ENCODE measurements around the gene ADAM19. TPM values are rescaled to one million over a fixed set of nuclear protein-coding genes. Genes with fewer than 3 reads are reported as not detected.

Gene ADAM19
- total RNA-seq, 1 donor from 2014 or later = 64.5 TPM

DNA sequence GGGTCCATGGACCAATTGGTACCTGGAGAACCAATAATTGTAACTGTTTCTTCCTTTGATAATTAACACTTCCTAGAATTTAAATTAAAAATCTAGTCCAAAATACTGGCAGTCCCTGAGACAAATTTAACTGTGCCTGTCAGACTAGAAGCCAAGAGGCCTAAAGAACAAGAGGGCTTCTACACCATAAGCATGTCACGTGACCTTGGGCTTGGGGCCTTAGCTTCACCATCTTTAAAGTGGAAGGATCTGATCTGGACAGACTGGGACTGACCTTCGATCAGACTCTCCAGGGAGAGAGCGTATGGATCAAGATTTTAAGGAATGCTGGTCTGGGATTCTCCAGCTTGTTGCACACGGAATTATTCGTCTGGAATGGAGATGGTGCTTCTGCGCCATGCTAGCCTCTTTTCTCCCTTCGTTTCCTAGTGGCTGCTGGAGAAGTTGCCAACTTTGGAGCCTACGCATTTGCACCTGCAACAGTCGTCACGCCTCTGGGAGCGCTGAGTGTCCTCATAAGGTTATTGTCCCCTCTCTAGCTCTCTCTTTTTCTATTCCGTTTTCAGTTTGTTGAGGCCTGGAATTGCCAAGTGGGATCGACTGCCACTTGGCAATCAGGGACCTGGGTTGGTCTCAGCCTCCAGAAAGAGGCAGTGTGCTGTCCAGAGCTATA is 107.1 kb downstream of the ADAM19 start:
- no peak overlapping the region for H3K4me3 Mint-ChIP-seq (ENCODE audit: unreplicated experiment)
- peaks cover 5% of the 10 kb centered on the region for H3K36me3 Mint-ChIP-seq (ENCODE audit: unreplicated experiment)

DNA sequence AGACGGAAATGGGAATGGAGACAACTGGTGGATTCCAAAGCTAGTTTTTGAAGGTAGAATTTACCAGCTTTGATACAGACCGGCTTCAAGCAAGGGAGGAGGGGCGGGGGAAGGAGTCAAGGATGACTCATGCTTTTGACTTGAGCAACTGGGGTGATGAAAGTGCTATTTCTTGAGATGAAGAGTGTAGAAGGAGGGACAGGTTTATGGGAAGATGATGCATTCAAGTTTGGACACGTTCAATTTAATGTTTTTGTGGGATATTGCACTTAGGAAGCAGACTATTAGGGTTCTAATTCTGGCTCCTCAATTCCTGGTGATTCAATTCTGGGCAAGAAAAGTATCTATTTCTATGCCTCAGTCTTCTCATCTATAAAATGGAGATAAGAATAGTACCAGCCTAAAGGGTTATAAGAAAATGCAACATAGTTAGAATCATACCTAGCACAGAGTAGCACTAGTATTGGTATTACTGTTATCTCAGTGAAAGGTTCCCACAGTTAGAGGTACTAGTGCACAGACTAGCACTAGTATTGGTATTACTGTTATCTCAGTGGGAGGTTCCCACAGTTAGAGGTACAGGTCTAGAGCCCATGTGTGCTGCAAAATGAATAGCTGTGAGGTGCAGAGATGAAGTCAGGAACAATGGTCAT is 110.9 kb downstream of the ADAM19 start:
- no peak for DNase-seq (ENCODE audit: extremely low spot score, unreplicated experiment)
- Mint-ChIP-seq H3K36me3 (ENCODE audit: unreplicated experiment) (no peaks in the 10 kb centered on the region), H3K4me1 (ENCODE audit: unreplicated experiment) (peaks cover 28% of the 10 kb centered on the region), H3K9me3 (ENCODE audit: unreplicated experiment) (no peaks in the 10 kb centered on the region), H3K27ac (ENCODE audit: unreplicated experiment) (peak overlapping the region; percentile 11), H3K4me3 (ENCODE audit: unreplicated experiment) (no peak overlapping the region), H3K27me3 (ENCODE audit: unreplicated experiment) (no peaks in the 10 kb centered on the region)
- TF ChIP-seq, protein P1, sequence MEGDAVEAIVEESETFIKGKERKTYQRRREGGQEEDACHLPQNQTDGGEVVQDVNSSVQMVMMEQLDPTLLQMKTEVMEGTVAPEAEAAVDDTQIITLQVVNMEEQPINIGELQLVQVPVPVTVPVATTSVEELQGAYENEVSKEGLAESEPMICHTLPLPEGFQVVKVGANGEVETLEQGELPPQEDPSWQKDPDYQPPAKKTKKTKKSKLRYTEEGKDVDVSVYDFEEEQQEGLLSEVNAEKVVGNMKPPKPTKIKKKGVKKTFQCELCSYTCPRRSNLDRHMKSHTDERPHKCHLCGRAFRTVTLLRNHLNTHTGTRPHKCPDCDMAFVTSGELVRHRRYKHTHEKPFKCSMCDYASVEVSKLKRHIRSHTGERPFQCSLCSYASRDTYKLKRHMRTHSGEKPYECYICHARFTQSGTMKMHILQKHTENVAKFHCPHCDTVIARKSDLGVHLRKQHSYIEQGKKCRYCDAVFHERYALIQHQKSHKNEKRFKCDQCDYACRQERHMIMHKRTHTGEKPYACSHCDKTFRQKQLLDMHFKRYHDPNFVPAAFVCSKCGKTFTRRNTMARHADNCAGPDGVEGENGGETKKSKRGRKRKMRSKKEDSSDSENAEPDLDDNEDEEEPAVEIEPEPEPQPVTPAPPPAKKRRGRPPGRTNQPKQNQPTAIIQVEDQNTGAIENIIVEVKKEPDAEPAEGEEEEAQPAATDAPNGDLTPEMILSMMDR (IDR thresholded peaks at IDR 0.05) = no peak

More for the DNA sequence above, 107.1 kb downstream of the ADAM19 start:
- peaks cover 32% of the 10 kb centered on the region for H3K4me1 Mint-ChIP-seq (ENCODE audit: unreplicated experiment)
- H3K27ac Mint-ChIP-seq (ENCODE audit: unreplicated experiment) = no peak overlapping the region
- TF ChIP-seq, protein P1 (IDR thresholded peaks at IDR 0.05) = no peak
- no peaks in the 10 kb centered on the region for H3K9me3 Mint-ChIP-seq (ENCODE audit: unreplicated experiment)
- no peaks in the 10 kb centered on the region for H3K27me3 Mint-ChIP-seq (ENCODE audit: unreplicated experiment)
- no peak for DNase-seq (ENCODE audit: extremely low spot score, unreplicated experiment)

DNA sequence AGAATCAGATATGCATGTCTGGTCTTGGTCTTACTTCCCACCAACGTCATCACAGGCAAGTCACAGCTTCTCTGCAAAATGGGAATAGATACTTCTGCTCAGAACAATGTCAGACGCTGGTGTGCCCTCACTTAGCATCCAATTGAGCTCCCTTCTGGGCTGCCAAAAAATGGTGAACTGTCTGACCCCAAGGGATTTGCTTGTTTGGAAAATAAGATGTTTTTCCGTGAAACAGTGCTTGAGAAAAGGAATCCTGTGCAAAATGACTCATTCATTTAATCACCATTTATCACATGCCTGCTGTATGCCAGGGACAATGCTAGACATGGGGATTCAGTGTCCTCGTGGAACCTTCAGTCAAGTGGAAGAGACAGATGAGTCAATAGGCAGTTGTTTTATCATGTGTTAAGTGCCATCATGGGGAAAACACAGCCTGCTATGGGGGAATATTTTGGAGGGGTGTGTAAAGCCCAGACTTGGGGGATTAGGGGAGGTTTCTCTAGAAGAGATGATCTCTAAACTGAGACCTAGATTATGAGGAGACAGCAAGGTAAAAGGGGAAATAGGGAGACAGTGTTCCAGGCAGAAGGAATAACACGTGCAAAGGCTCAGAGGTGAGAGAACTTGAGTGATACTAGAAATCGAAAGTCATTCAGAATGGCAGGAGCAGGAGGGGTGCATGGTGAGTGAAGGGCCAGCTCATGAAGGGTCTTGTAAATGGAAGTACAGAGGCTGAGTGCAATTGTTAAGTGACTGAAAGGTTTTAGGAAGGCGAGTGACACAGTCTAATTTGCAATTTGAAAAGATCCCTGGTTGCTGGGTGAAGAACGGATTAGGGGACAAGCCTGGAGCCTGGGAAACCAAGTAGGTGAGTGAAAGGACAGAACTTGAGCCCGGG is 111.7 kb downstream of the ADAM19 start:
- DNase-seq (ENCODE audit: extremely low spot score, unreplicated experiment) = no peak
- peaks cover 32% of the 10 kb centered on the region for H3K4me1 Mint-ChIP-seq (ENCODE audit: unreplicated experiment)
- H3K9me3 Mint-ChIP-seq (ENCODE audit: unreplicated experiment) = no peaks in the 10 kb centered on the region
- H3K4me3 Mint-ChIP-seq (ENCODE audit: unreplicated experiment) = no peak overlapping the region
- no peaks in the 10 kb centered on the region for H3K27me3 Mint-ChIP-seq (ENCODE audit: unreplicated experiment)
- no peaks in the 10 kb centered on the region for H3K36me3 Mint-ChIP-seq (ENCODE audit: unreplicated experiment)
- TF ChIP-seq, protein P1 (IDR thresholded peaks at IDR 0.05) = no peak
- peak overlapping the region; percentile 11 for H3K27ac Mint-ChIP-seq (ENCODE audit: unreplicated experiment)

DNA sequence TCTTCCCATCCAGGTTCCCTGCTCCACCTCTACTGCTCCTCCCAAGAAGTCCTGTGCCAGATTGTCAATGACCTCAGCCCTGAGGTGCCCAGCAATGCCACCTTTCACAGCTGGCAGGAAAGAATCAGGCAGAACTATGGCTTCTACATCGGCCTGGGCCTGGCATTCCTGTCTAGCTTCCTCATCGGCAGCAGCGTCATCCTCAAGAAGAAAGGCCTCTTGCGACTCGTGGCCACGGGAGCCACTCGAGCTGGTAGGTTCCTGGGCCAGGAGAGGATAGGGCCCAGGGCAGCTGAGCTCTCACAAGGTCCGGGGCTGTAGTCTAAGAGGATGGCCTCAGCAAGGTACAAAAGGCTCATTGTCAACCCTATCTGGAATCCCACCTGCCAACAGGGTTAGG is 112.5 kb downstream of the ADAM19 start:
- no peak overlapping the region for H3K27ac Mint-ChIP-seq (ENCODE audit: unreplicated experiment)
- H3K9me3 Mint-ChIP-seq (ENCODE audit: unreplicated experiment) = no peaks in the 10 kb centered on the region
- H3K4me3 Mint-ChIP-seq (ENCODE audit: unreplicated experiment) = no peak overlapping the region
- no peaks in the 10 kb centered on the region for H3K27me3 Mint-ChIP-seq (ENCODE audit: unreplicated experiment)
- H3K4me1 Mint-ChIP-seq (ENCODE audit: unreplicated experiment) = peaks cover 32% of the 10 kb centered on the region
- no peaks in the 10 kb centered on the region for H3K36me3 Mint-ChIP-seq (ENCODE audit: unreplicated experiment)
- TF ChIP-seq, protein P1 (IDR thresholded peaks at IDR 0.05) = no peak
- no peak for DNase-seq (ENCODE audit: extremely low spot score, unreplicated experiment)

All from osteocyte (in vitro differentiated cells).